Stimulated activated CD8-positive, alpha-beta memory T cell treated with anti-CD3 and anti-CD28 coated beads, Interleukin-7, amount 100 ng/mL, for 1 hour (primary cell): ENCODE measurements around the gene ATXN3L.
"Not testable (repeated sequence)": the region's sequence is repeated elsewhere in the genome, so short reads cannot be mapped to it uniquely, and the experiment has no call there.

Experiments
- DNase-seq, 2 donors: peaks; one replicate each; pipeline ENCODE4 v3.0.0-alpha.2; 2020; ENCODE audit warnings: low read depth in 2 of 2

ATXN3L gene

DNA sequence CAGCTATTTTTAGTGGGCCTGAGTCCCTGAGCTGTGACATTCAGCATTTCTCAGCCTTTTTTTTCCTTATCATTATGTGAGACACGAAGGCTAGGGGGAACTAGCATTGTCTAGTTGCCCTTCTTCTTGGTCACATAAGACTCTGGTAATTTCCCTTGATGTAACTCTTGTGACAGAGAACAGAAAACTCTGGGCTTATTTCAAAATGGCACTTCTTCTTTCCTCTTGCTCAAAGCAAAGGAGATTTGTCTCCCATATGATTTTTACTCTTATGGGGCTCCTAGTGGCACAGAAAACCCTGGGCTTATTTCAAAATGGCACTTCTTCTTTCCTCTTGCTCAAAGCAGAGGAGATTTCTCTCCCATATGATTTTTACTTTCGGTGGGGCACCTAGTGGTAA, 14.7 kb downstream of the ATXN3L start:
- DNase-seq: no peak

DNA sequence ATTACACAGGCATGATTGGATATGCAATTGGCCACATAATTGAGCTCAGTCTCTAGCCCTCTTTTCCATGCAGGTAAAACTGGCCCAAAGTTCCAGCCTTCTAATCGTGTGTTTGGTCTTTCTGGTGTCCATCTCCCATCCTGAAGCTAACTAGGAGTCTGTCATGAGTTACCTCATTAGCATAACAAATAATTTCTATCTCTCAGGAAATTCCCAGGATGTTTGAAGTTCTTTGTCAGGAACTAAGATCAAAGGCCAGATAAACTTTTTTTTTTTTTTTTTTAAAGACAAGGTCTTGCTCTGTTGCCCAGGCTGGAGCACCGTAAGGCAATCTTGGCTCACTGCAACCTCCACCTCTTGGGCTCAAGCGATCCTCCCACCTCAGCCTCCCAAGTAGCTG, 15.8 kb downstream of the ATXN3L start:
- DNase-seq: no peak

DNA sequence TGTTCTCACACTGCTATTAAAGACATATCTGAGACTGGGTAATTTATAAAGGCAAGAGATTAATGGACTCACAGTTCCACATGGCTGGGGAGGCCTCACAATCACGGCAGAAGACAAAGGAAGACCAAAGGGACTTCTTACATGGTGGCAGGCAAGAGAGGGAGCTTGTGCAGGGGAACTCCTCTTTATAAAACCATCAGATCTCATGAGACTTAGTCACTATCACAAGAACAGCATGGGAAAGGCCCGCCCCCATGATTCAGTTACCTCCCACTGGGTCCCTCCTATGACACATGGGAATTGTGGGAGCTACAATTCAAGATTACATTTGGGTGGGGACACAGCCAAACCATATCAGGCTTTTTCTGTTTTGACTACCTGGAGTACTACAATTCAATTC, 16.6 kb downstream of the ATXN3L start:
- not testable (repeated sequence) for DNase-seq

- DNase-seq: no peak
These were observed 21.0 kb downstream of the ATXN3L start for GRCh38 chrX:13298836-13299235.

DNA sequence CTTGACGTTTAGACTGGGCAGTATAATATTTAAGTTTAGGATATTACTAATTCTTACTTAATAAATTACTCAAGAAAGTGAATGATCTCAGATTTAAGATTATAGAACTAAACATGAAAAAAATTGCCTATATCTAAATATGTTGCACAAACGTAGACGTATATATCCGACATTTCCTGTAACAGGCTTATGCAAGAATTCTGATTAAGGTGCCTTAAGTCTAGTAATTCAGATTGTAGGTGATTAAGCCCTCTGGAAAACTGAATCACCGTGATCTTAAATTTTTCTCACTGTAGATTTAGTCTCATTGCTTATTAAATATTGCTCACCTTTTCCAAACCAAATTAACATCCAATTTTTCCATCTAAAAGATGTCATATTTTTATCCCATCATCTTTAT, 24.0 kb downstream of the ATXN3L start:
- DNase-seq: no peak

GRCh38 chrX:13293700-13294099, 26.2 kb downstream of the ATXN3L start:
- no peak for DNase-seq

- DNase-seq: no peak
These were observed 28.8 kb downstream of the ATXN3L start for GRCh38 chrX:13290891-13291614.

- DNase-seq: no peak
These were observed 31.2 kb downstream of the ATXN3L start for GRCh38 chrX:13288671-13289070.

- DNase-seq: no peak
These were observed 32.0 kb downstream of the ATXN3L start for GRCh38 chrX:13287816-13288215.

GRCh38 chrX:13285693-13286092, 34.2 kb downstream of the ATXN3L start:
- DNase-seq: no peak

GRCh38 chrX:13285229-13285628, 34.6 kb downstream of the ATXN3L start:
- DNase-seq: no peak

GRCh38 chrX:13284570-13284969, 35.3 kb downstream of the ATXN3L start:
- no peak for DNase-seq

DNA sequence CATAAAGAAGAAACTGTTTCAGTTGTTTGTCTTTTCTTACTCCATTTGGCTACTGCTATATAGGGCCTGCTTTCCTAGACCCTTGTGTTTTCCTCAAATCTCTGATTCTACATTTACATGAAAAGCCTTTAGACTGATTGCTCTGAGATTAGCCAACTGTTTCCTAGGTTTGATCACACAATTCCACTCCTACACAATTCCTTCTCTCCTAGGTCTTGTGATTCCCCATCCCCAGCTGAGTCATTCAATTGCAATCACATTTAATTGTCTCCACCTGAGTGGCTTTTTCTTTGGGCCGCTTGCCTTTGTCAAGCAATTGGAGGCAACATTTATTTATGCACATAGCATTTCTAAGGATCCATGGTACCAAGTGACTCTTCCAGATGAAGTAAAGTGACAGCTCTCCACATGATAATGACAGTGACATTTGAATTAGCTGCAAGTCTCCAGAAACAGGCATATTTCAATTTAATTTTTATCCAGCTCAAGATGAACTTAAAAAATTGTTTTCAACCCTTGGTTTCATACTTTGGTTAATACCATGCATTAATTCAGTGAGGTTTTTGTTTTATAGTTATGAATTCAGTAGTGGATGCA, 35.8 kb downstream of the ATXN3L start:
- DNase-seq: no peak

DNA sequence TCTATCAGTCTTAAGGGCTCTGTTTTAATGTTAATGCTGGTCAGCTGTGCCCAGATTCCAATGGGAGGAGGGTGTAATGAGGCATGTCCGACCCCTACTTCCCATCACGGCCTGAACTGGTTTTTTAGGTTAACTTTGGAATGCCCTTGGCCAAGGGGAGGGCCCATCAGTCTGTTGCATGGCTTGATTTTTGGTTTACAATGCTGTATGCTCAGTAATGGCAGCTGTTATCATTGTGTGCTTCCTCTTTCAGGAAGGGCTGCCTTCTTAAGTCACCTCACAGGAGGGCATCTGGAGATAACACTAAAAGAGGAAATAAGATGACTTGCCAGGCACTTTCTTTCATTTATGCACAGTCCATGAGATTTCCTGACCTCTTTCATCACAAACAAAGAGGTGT, 36.3 kb downstream of the ATXN3L start:
- DNase-seq: no peak

DNA sequence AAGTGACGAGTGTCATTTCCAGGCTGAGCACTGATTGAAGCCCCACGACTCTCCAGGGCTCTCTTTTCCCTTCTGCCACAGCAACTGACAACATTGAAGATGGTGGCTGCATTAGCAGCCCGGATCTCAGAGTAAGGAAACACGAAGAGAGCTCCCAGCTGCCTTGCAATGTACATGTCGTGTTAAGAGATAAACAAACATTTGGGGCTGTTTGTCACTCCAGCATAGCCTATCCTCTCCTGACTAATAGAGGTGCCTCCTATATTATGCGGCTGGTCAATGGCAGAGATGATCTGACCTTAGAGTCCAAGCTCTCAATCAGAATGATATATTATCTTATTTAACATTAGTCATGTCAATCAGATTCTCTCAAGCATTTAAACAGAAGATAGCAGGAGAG, 38.6 kb downstream of the ATXN3L start:
- no peak for DNase-seq

DNA sequence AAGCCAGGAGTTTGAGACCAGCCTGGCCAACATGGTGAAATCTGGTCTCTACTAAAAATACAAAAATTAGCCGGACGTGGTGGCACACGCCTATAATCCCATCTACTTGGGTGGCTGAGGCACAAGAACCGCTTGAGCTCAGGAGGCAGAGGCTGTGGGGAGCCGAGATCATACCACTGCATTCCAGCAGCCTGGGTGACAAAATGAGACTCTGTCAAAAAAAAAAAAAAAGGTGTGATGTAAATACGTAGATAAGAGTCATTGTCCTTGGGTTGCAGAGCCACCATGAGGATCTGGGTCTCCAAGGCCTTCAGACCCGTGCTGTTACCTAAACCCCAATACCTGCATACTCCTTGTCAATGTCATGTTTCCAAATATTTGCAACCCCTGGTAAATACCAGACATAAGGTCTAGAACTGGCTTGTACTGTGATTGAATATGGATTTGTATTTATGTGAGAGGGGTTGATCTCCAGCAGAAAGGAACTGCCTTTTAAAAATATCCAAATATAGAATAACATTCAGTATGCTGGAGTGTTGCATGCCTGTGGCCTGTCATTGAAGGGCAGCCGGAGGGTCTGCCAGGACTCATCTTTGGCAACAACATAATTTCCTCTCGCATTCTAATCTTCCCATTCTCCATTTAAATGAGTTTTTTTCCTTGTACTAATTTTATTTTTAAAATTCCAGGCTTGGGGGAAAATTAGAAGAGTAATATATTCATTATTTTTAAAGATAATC, 40.4 kb downstream of the ATXN3L start:
- no peak for DNase-seq

DNA sequence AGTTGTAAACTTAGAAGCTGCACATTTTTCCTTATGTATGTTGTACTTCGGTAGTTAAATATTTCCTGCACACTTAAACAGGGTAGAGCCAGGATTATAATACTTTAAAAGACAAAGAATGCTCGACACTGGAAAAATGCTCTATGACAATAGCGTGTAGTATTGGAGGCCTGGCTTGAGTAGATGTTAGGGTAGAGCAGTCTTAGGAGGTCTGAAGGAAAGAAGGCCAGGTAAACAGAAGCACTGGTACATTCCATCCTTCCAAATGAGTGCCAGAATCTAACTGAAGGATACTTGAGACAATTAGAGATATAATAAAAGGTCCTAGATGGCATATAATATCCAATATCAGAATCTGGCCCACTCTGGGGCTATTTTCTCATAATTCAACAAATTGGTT, 42.3 kb downstream of the ATXN3L start:
- no peak for DNase-seq

DNA sequence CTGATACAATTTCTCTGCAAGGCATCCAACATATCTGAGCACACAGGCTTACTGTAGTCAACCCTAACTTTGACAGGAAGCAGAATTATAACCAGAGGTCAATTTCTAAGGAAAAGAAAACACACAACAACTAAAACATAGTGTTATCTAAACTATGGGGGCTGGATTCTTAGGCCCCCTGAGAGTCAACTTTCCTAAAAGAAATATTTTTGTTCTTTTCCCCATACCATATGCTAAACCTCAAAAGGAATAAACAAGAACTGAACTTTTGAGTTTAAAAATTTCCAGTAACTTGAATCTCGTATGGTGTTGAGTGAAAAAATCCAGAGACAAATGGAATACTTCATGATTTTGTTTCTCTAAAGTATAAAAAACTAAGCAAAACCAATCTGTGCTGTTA, 42.9 kb downstream of the ATXN3L start:
- DNase-seq: no peak

- DNase-seq: no peak
These were observed 44.8 kb downstream of the ATXN3L start for GRCh38 chrX:13275031-13275430.

- DNase-seq: no peak
These were observed 47.4 kb downstream of the ATXN3L start for GRCh38 chrX:13272426-13272825.

- DNase-seq: no peak
These were observed 48.3 kb downstream of the ATXN3L start for GRCh38 chrX:13271511-13271910.

DNA sequence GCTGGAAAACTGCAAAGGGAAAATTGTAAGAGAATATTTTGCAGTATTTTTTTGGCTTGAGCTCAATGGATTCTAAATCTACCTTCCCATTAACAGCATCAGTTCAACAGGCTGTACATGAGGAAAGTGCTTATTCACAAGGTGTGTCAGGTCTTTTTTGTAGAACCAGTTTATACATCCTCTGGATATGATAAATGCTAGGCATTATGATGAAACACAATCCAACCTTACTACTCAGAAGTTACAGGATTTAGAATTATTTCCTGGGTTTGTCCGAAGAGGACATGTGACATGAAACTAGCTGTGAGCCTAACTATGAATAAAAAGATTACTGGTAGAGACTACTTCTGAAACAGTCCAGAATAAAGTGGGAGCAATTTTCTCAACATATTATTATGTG, 49.5 kb downstream of the ATXN3L start:
- DNase-seq: no peak

GRCh38 chrX:13268874-13269273, 51.0 kb downstream of the ATXN3L start:
- no peak for DNase-seq
